Left lung (tissue), 10 donors: ENCODE measurements around the gene RBMS3. TPM values are rescaled to one million over a fixed set of nuclear protein-coding genes. Genes with fewer than 3 reads are reported as not detected.
A peak's percentile ranks its signal among the peaks of the same experiment; 100 is the strongest.

Experiments
- ATAC-seq: fragments of 200-7000 bp; cut with Tn5 transposase; one replicate; pipeline ENCODE4 v1.9.1; 2020; ENCODE audit warnings: moderate library complexity
- DNase-seq, 4 donors: peaks; one replicate each; pipeline ENCODE4 v3.0.0-alpha.2; 2013 to 2020
- H3K27ac ChIP-seq, 2 donors: fragments of 200-600 bp; sonication (generic) in 1 of 2; one replicate each; pipeline versions ENCODE4 v1.5.0 to v1.8.0; 2020 to 2021
- H3K27me3 ChIP-seq, 2 donors: fragments of 200-600 bp; sonication (generic) in 1 of 2; one replicate each; pipeline versions ENCODE4 v1.5.0 to v1.8.0; 2020 to 2021
- H3K36me3 ChIP-seq, 2 donors: fragments of 200-600 bp; sonication (generic) in 1 of 2; one replicate each; pipeline versions ENCODE4 v1.5.0 to v1.8.0; 2020 to 2021
- H3K4me1 ChIP-seq, 2 donors: fragments of 200-600 bp; one replicate each; pipeline ENCODE4 v1.8.0; 2021
- H3K4me3 ChIP-seq, 2 donors: fragments of 200-600 bp; sonication (generic) in 1 of 2; one replicate each; pipeline versions ENCODE4 v1.5.0 to v1.8.0; 2020 to 2021; ENCODE audit warnings: mild to moderate bottlenecking in 1 of 2
- H3K9me3 ChIP-seq, 2 donors: fragments of 200-600 bp; sonication (generic) in 1 of 2; one replicate each; pipeline versions ENCODE4 v1.5.0 to v1.8.0; 2020 to 2021
- CTCF ChIP-seq, 2 donors: fragments of 200-600 bp; sonication (generic) in 1 of 2; IDR thresholded peaks; one replicate each; pipeline versions ENCODE4 v1.5.0 to v1.8.0; 2021; ENCODE audit warnings: antibody characterized with exemption in 2 of 2
- intact Hi-C, 2 donors: fragments of 100-400 bp; cut with DNase I; formaldehyde crosslinking; loops; one replicate each; pipeline versions ENCODE4 v1.11.2 to v1.14.2; 2022
- polyA plus RNA-seq, 6 donors: library from polyadenylated mRNA; unstranded; fragments of 120-200 nt; gene quantifications; one replicate each; pipeline ENCODE4 v1.2.1, GENCODE V29; 2013; ENCODE audit not compliant: insufficient read length in 6 of 6
- total RNA-seq, 2 donors: library from RNA; stranded (reverse); fragmentation: NEBNext Ultra II Directional; extraction: Animal tissue kit (Norgen Biotek cat#: 25700); gene quantifications; one replicate each; pipeline ENCODE4 v1.2.1, GENCODE V29; 2021
- donor health status: DM: no; HTN: yes; CAD: no.
- donor health status: DM: no; HTN: no; CAD: no.

The RBMS3 gene
- total and polyA plus RNA-seq, 8 donors, result 27.1 to 51.6 (median 37.6) TPM

- ATAC-seq (peak; percentile 80), DNase-seq (peak in 1 of 4 donors; percentile 31)
- intact Hi-C loops, result no loop called here
- H3K4me1 ChIP-seq, result peaks cover 0 to 6% of the 10 kb centered on the region in 2 donors
- no peak overlapping the region for H3K4me3 ChIP-seq
- H3K9me3 ChIP-seq, result no peaks in the 10 kb centered on the region
- H3K27me3 ChIP-seq, result no peaks in the 10 kb centered on the region
- H3K36me3 ChIP-seq, result no peaks in the 10 kb centered on the region
- H3K27ac ChIP-seq, result peak overlapping the region; percentile 26 to 45
- TF ChIP-seq CTCF (IDR thresholded peaks at IDR 0.05), result no peak
Measured at GRCh38 chr3:29683018-29683993, 402.4 kb downstream of the RBMS3 start.

- TF ChIP-seq CTCF (IDR thresholded peaks at IDR 0.05), result no peak
- H3K4me3 ChIP-seq, result no peak overlapping the region
- ATAC-seq (peak; percentile 43), DNase-seq (peak in 1 of 4 donors; percentile 30)
- H3K9me3 ChIP-seq, result no peaks in the 10 kb centered on the region
- intact Hi-C loops, result no loop called here
- H3K4me1 ChIP-seq, result peaks cover 0 to 6% of the 10 kb centered on the region in 2 donors
- peak overlapping the region in 1 of 2 donors; percentile 9 for H3K27ac ChIP-seq
- no peaks in the 10 kb centered on the region for H3K27me3 ChIP-seq
- H3K36me3 ChIP-seq, result no peaks in the 10 kb centered on the region
Measured at GRCh38 chr3:29686889-29687592, 406.2 kb downstream of the RBMS3 start.

- DNase-seq (no peak), ATAC-seq (no peak)
- Histone ChIP-seq H3K36me3 (no peaks in the 10 kb centered on the region), H3K4me3 (no peak overlapping the region), H3K27ac (no peak overlapping the region), H3K9me3 (no peaks in the 10 kb centered on the region), H3K4me1 (peaks cover 15 to 16% of the 10 kb centered on the region in 2 donors), H3K27me3 (no peaks in the 10 kb centered on the region)
- intact Hi-C loops, result no loop called here
- no peak for TF ChIP-seq CTCF (IDR thresholded peaks at IDR 0.05)
Measured at GRCh38 chr3:29690686-29691353, 409.9 kb downstream of the RBMS3 start.

- Histone ChIP-seq H3K27me3 (no peaks in the 10 kb centered on the region), H3K4me1 (peaks cover 16 to 19% of the 10 kb centered on the region in 2 donors), H3K9me3 (no peaks in the 10 kb centered on the region), H3K36me3 (no peaks in the 10 kb centered on the region), H3K27ac (peak overlapping the region; percentile 59 to 74), H3K4me3 (no peak overlapping the region)
- ATAC-seq (peak; percentile 83), DNase-seq (peak in 1 of 4 donors; percentile 32)
- TF ChIP-seq CTCF (IDR thresholded peaks at IDR 0.05), result no peak
- intact Hi-C loops, result no loop called here
Measured at GRCh38 chr3:29693863-29694262, 413.0 kb downstream of the RBMS3 start.
